Renal cortical epithelial cell (primary cell): ENCODE measurements around the gene LRRC47. TPM values are rescaled to one million over a fixed set of nuclear protein-coding genes. Genes with fewer than 3 reads are reported as not detected.
"Not testable (repeated sequence)": the region's sequence is repeated elsewhere in the genome, so short reads cannot be mapped to it uniquely, and the experiment has no call there.

ENCODE experiments used
- DNase-seq: peaks from one replicate; pipeline ENCODE4 v3.0.0-alpha.2; 2011; ENCODE audit warnings: low read depth
- total RNA-seq: library from RNA; depleted of rRNA; stranded (reverse); fragments of >200 nt; gene quantifications from 2 replicates; pipeline ENCODE4 v1.2.3, GENCODE V29; 2014

Gene LRRC47
- total RNA-seq, 1 donor from 2014 or later, result 39.6 TPM

GRCh38 chr1:3816331-3817137, 20.2 kb upstream of the LRRC47 start:
- no peak for DNase-seq

- no peak for DNase-seq
Measured at GRCh38 chr1:3814771-3815561, 18.7 kb upstream of the LRRC47 start.

GRCh38 chr1:3814065-3814464, 17.8 kb upstream of the LRRC47 start:
- DNase-seq, result no peak

GRCh38 chr1:3811595-3811911, 15.3 kb upstream of the LRRC47 start:
- no peak for DNase-seq

- not testable (repeated sequence) for DNase-seq
Measured at GRCh38 chr1:3810149-3810761, 14.0 kb upstream of the LRRC47 start.

GRCh38 chr1:3809680-3810079, 13.4 kb upstream of the LRRC47 start:
- DNase-seq, result no peak

- DNase-seq, result no peak
Measured at GRCh38 chr1:3807769-3808168, 11.5 kb upstream of the LRRC47 start.

- DNase-seq, result no peak
Measured at GRCh38 chr1:3805038-3805437, 8.7 kb upstream of the LRRC47 start.

- not testable (repeated sequence) for DNase-seq
Measured at GRCh38 chr1:3804627-3804944, 8.3 kb upstream of the LRRC47 start.

- no peak for DNase-seq
Measured at GRCh38 chr1:3803905-3804626, 7.8 kb upstream of the LRRC47 start.

- not testable (repeated sequence) for DNase-seq
Measured at GRCh38 chr1:3800795-3801194, 4.5 kb upstream of the LRRC47 start.

GRCh38 chr1:3799976-3800685, 3.8 kb upstream of the LRRC47 start:
- no peak for DNase-seq

- no peak for DNase-seq
Measured at GRCh38 chr1:3795453-3796214, 664 bp downstream of the LRRC47 start.

GRCh38 chr1:3790952-3791351, 5.3 kb downstream of the LRRC47 start:
- no peak for DNase-seq

- no peak for DNase-seq
Measured at GRCh38 chr1:3790500-3790923, 5.8 kb downstream of the LRRC47 start.

GRCh38 chr1:3789421-3790300, 6.6 kb downstream of the LRRC47 start:
- DNase-seq, result no peak

- DNase-seq, result no peak
Measured at GRCh38 chr1:3788756-3789420, 7.4 kb downstream of the LRRC47 start.

- no peak for DNase-seq
Measured at GRCh38 chr1:3787745-3788605, 8.3 kb downstream of the LRRC47 start.
